GM12873 (cell line): Measurements from ENCODE around the gene CDH8.

Source experiments
- TF ChIP-seq, protein P1 (sequence below): IDR thresholded peaks from 2 replicates; pipeline ENCODE4 v1.5.1; 2012; ENCODE audit warnings: low read depth, mild to moderate bottlenecking, moderate library complexity, low read length, control low read depth; ENCODE audit not compliant: insufficient read depth; ENCODE audit errors: missing control alignments

Gene CDH8

DNA sequence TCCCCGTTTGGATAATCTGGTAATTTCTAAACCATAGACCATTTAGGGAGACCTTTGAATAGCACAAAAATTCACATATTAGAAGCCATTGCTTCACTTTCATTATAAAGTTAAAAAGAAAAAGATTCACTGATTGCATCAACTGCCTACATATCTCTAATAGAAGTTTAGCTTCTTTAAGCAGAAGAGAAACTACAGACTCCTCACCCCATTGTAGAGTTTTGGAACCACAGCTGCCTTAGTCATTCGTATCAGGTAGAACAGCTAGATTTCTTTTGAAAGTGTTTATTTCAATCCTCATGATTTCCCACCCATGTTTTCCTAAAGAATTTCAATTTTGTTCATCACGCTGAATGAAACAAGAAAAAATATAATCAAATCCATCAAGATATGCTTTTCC lies 144.8 kb downstream of the CDH8 start:
- TF ChIP-seq, protein P1, sequence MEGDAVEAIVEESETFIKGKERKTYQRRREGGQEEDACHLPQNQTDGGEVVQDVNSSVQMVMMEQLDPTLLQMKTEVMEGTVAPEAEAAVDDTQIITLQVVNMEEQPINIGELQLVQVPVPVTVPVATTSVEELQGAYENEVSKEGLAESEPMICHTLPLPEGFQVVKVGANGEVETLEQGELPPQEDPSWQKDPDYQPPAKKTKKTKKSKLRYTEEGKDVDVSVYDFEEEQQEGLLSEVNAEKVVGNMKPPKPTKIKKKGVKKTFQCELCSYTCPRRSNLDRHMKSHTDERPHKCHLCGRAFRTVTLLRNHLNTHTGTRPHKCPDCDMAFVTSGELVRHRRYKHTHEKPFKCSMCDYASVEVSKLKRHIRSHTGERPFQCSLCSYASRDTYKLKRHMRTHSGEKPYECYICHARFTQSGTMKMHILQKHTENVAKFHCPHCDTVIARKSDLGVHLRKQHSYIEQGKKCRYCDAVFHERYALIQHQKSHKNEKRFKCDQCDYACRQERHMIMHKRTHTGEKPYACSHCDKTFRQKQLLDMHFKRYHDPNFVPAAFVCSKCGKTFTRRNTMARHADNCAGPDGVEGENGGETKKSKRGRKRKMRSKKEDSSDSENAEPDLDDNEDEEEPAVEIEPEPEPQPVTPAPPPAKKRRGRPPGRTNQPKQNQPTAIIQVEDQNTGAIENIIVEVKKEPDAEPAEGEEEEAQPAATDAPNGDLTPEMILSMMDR = no peak

DNA sequence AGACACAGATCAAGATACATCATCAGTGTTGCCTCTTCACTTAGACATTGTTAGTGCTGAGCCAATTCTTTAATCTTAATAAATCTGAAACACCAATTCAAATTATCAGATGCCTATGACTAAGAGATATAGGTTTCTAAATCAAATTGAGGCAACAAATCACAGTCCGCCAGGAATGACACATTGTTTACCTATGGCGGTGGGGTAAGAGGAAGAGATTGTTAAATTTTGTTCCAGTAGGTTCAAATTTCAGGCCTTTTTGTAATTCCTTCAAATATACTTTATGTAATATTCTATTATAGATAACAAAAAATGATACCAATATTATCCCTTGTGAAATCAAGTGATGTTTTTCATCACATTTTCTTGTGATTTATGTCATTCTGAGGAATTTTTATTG lies 145.9 kb downstream of the CDH8 start:
- TF ChIP-seq, protein P1 = no peak

DNA sequence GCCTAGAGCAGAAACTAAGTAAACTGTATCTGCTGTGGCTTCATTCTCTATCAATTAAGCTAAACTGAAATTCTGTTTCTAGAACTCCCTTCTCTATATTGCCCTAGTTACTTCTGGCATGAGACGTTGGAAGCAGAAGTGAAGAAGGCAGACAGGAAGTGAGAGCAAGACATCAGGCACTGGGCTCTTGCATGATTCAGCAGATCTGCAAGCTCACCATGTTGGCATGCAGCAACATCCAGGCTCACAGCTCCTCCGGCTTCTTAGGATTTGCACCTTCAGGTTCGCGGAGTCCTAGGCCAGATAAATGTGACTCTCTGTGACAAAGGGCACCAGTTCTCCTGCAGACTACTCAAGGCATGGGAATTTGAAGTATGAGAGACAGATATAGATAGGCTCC lies 148.3 kb downstream of the CDH8 start:
- TF ChIP-seq, protein P1 = no peak

DNA sequence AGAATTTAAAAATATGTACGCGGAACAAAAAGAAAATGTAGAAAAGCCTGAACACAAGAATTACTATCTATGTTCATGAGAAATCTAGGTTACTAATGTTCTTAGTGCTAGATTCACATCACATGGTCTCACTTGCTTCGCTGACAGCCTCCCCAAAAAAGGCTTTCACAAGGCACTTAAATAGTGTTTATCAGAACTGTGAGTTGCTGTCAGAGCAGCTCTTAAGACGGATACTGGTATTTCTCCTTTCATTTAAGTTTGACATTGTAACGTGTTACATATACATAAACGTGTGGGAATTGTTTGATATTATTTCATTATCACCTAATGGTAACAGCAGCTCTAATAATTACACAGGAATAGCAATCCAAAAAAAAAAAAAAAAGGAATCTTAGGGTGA lies 150.9 kb downstream of the CDH8 start:
- TF ChIP-seq, protein P1 = no peak

DNA sequence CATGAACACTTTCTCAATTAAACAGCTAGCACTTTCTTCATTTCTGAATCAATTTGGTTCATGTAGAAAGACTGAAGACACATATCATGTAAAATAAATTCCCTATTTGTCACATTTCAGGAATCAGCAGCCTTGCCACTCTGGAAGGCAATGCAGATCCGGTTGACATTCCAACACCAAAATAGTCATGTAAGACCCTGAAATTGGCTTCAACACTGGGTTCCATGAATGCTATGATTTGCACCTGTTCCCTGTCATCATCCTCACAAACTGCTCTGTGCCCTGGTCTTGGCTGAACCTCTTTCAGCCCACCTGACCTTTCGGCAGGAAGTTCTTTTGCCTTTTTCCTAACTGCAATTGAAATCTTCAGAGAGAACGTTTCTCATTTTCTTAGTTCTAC lies 156.9 kb downstream of the CDH8 start:
- TF ChIP-seq, protein P1 = no peak

DNA sequence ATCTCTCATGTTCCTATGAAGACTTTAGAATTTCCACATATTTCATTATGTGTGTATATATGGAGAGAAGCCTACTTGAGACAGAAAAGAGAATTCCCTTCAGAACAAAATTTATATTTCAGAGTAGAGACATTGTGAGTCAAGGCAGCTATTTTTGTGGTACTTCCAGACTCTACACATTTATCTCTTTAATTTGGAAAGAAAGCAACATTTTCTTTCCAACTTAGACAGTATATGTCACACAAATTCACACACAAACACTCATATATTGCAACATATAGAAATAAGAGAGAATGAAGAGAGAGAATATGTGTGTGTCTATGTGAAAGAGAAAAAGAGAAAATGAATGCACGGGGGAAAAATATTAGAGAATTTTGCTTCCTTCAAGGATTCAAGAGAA lies 158.8 kb downstream of the CDH8 start:
- TF ChIP-seq, protein P1 = no peak

DNA sequence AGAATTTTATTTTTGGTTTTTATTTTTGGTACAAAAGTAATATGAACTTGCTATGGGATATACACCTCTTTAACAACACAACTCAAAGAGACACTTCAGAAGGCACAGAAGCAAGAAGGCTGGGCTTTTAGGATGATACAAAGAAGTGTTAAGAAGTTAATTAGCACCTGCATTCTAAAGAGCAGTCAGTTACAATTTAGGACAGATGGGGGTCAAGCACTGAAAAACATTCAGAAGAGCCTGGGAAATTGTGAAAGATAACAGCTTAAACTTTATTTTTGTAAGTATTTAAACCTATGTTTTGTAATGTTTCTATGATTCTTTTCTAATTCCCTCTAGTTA lies 163.5 kb downstream of the CDH8 start:
- TF ChIP-seq, protein P1 = no peak
